ENCODE measurements around the gene CACNA2D3.

CACNA2D3 gene

GRCh38 chr3:54515441-54516213, 393.3 kb downstream of the CACNA2D3 start:
- Histone ChIP-seq H3K27ac (ENCODE audit: low read depth, low read length) (no peak overlapping the region), H2AFZ (ENCODE audit: low read depth, low read length, severe bottlenecking) (no peak overlapping the region), H3K79me2 (ENCODE audit: insufficient read depth, low read length) (no peaks in the 10 kb centered on the region), H3F3A (ENCODE audit: insufficient read depth) (no peaks in the 10 kb centered on the region), H4K20me1 (ENCODE audit: low read depth, low read length) (no peaks in the 10 kb centered on the region), H3K4me3 (ENCODE audit: insufficient read depth, low read length, poor library complexity, severe bottlenecking) (no peak overlapping the region), H3K9ac (ENCODE audit: low read length) (no peak overlapping the region), H3K36me3 (ENCODE audit: low read length) (no peaks in the 10 kb centered on the region), H3K4me2 (ENCODE audit: low read depth, low read length, poor library complexity, severe bottlenecking) (no peak overlapping the region), H3K9me3 (ENCODE audit: insufficient read depth, low read length) (no peaks in the 10 kb centered on the region), H3K27me3 (ENCODE audit: low read length) (no peaks in the 10 kb centered on the region), H3K9me2 (replicated peaks; ENCODE audit: insufficient read depth, low read length) (no peaks in the 10 kb centered on the region)
- TF ChIP-seq CTCF (IDR thresholded peaks at IDR 0.05; ENCODE audit: insufficient read depth, low read length, poor library complexity, severe bottlenecking) (no peak), EZH2phosphoT487 (conservative IDR thresholded peaks at IDR 0.05; ENCODE audit: low read length) (no peak)

DNA sequence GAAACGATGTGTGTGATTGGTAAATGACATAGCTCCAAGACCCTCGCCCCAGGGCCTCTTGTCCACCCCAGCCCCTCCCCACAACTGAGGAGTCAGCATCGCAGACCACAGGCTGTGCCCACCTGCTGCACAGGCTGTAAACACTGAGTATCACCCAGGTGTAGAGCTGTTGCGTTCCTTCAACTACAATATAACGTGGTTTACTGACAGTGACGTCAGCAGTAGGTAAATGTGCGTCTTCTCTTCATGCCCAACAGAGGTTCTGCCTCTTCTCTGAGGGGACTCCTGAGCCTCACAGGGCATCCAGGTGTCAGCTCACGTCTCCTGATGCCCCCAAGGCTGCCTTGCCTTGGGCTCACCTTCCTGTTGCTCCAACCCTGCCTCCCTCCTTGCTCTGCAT, 395.1 kb downstream of the CACNA2D3 start:
- no peak overlapping the region for H3K4me2 ChIP-seq (ENCODE audit: low read depth, low read length, poor library complexity, severe bottlenecking)
- H3F3A ChIP-seq (ENCODE audit: insufficient read depth), result no peaks in the 10 kb centered on the region
- no peaks in the 10 kb centered on the region for H3K79me2 ChIP-seq (ENCODE audit: insufficient read depth, low read length)
- no peaks in the 10 kb centered on the region for H3K27me3 ChIP-seq (ENCODE audit: low read length)
- H4K20me1 ChIP-seq (ENCODE audit: low read depth, low read length), result no peaks in the 10 kb centered on the region
- H3K4me3 ChIP-seq (ENCODE audit: insufficient read depth, low read length, poor library complexity, severe bottlenecking), result no peak overlapping the region
- TF ChIP-seq CTCF (IDR thresholded peaks at IDR 0.05; ENCODE audit: insufficient read depth, low read length, poor library complexity, severe bottlenecking) (no peak), EZH2phosphoT487 (conservative IDR thresholded peaks at IDR 0.05; ENCODE audit: low read length) (no peak)
- H3K27ac ChIP-seq (ENCODE audit: low read depth, low read length), result no peak overlapping the region
- no peak overlapping the region for H3K9ac ChIP-seq (ENCODE audit: low read length)
- H3K9me2 ChIP-seq (replicated peaks; ENCODE audit: insufficient read depth, low read length), result no peaks in the 10 kb centered on the region; the same call in 1 of the 2 replicates
- H2AFZ ChIP-seq (ENCODE audit: low read depth, low read length, severe bottlenecking), result no peak overlapping the region
- H3K36me3 ChIP-seq (ENCODE audit: low read length), result no peaks in the 10 kb centered on the region
- H3K9me3 ChIP-seq (ENCODE audit: insufficient read depth, low read length), result no peaks in the 10 kb centered on the region

GRCh38 chr3:54518011-54518675, 395.8 kb downstream of the CACNA2D3 start:
- Histone ChIP-seq H2AFZ (ENCODE audit: low read depth, low read length, severe bottlenecking) (no peak overlapping the region), H3K9me2 (replicated peaks; ENCODE audit: insufficient read depth, low read length) (no peaks in the 10 kb centered on the region; the same call in 1 of the 2 replicates), H3K4me2 (ENCODE audit: low read depth, low read length, poor library complexity, severe bottlenecking) (no peak overlapping the region), H3K9me3 (ENCODE audit: insufficient read depth, low read length) (no peaks in the 10 kb centered on the region), H3K79me2 (ENCODE audit: insufficient read depth, low read length) (no peaks in the 10 kb centered on the region), H3K27me3 (ENCODE audit: low read length) (no peaks in the 10 kb centered on the region), H3K27ac (ENCODE audit: low read depth, low read length) (no peak overlapping the region), H3F3A (ENCODE audit: insufficient read depth) (no peaks in the 10 kb centered on the region), H3K9ac (ENCODE audit: low read length) (no peak overlapping the region), H3K36me3 (ENCODE audit: low read length) (no peaks in the 10 kb centered on the region), H3K4me3 (ENCODE audit: insufficient read depth, low read length, poor library complexity, severe bottlenecking) (no peak overlapping the region), H4K20me1 (ENCODE audit: low read depth, low read length) (no peaks in the 10 kb centered on the region)
- no peak for TF ChIP-seq CTCF (IDR thresholded peaks at IDR 0.05; ENCODE audit: insufficient read depth, low read length, poor library complexity, severe bottlenecking)
- no peak for TF ChIP-seq EZH2phosphoT487 (conservative IDR thresholded peaks at IDR 0.05; ENCODE audit: low read length)

Measured in SU-DHL-6 (cell line).